Fibroblast of peridontal ligament (primary cell): ENCODE measurements around the gene NPPB.

Source experiments
- DNase-seq: peaks from one replicate; pipeline ENCODE4 v3.0.0-alpha.2; 2010; ENCODE audit errors: extremely low read depth

NPPB gene

DNA sequence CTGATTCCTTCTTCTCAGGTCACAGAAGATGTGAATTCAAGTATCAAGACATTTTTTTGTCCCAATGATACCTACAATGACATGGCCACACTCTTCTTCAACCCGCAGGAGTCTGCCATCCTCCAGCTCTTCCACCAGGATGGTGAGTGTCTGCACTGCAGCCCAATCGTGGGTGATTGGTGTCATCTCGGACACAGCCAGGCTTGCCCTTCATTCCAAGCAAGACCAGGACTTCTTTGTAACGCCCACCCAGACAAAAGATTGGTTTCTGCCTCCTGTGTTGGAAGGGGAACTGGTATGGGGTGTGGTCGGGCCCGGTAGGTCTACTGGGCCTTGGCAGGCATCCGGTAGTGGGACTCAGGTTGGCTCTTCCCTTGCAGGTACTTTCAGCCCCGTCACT lies 25.2 kb downstream of the NPPB start:
- no peak for DNase-seq

DNA sequence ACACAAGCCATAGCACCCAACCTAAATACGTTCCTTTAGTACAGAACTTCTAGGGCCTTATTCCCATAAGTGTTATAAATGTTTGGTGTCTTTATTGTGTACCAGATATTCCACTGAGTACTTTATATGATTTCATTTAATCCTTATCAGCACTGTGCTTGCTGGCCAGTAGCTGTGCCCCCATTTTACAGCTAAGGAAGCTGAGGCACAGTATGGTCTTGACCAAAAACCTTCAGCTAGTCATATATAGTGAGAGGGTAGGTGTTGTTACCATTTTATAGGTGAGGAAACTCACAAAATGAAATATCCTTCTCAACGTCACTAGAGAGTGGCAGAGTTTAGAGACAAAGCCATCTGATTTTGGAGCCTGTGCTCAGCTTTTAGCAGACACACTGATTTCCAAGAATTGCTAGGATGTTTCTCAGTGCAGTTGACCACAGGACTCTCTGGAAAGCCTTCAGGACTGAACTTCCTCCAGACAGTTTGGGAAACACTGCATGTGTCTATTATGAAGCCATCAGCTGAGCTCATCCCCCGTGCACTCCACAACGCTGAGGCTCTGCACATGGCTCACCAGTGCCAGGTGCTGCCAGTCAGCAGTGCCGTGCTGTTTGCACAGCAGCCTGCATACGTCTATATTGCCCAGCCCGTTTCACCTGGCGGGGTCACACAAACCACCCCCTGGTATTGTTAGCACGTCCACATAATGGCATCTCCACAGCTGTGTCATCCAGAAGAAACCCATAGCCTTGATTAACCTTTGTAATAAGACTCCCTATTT lies 26.6 kb downstream of the NPPB start:
- DNase-seq = no peak

GRCh38 chr1:11828511-11828910 lies 30.2 kb downstream of the NPPB start:
- DNase-seq = no peak

- no peak for DNase-seq
Measured at GRCh38 chr1:11826946-11827345, 31.8 kb downstream of the NPPB start.

- no peak for DNase-seq
Measured at GRCh38 chr1:11825131-11825530, 33.6 kb downstream of the NPPB start.

- DNase-seq = no peak
Measured at GRCh38 chr1:11823366-11824137, 35.2 kb downstream of the NPPB start.

DNA sequence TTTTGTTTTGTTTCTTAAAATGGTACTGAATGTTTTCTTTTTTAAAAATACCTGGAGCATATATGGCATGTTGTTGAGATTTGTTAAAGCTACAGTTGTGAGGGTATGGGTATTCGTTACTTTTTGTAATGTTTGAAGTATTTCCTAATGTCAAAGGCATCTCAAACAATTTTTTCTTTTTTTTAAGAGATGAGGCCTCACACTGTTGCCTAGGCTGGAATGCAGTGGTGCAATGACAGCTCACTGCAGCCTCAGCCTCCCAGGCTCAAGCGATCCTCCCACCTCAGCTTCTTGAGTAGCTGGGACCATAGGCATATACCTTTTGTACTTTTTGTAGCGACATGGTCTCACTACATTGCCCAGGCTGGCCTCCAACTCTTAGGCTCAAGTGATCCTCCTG lies 36.7 kb downstream of the NPPB start:
- peak; percentile 40 for DNase-seq

GRCh38 chr1:11817192-11817591 lies 41.6 kb downstream of the NPPB start:
- no peak for DNase-seq

DNA sequence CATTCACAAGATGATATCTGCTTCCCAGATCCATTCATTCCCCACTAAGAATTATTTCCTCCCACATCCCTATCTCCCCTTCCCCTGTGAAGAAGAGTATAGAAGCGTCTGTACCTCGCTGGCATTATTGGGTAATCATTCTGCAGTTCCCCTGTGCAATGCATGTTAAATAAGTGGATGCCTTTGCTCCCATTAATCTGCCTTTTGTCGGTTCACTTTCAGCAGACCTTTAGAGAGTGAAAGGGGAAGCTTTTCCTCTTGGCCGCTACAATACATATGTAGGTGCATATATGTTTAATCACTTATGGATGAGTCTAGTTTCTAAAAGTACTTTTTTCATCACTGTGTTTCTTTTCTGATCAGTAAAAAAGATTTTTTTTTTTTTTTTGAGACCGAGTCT lies 45.7 kb downstream of the NPPB start:
- no peak for DNase-seq
